SK-N-MC (cell line): Measurements from ENCODE around the gene CRB3.

Experiments used
- EZH2 ChIP-seq: fragments of 200-600 bp; sonication (generic); IDR thresholded peaks from one replicate; pipeline ENCODE4 v1.6.1; 2017; ENCODE audit warnings: antibody characterized with exemption
- FOXP2 ChIP-seq: optimal IDR thresholded peaks from 2 replicates; pipeline ENCODE3; 2011; ENCODE audit warnings: mild to moderate bottlenecking, moderate library complexity; ENCODE audit not compliant: insufficient read depth; ENCODE audit errors: extremely low read length, control extremely low read depth
- POLR2AphosphoS5 ChIP-seq: IDR thresholded peaks from 2 replicates; pipeline ENCODE4 v1.6.1; 2012; ENCODE audit warnings: mild to moderate bottlenecking, low read depth, low read length, borderline replicate concordance

GRCh38 chr19:6472713-6473112, 8.6 kb downstream of the CRB3 start:
- TF ChIP-seq EZH2 (no peak), POLR2AphosphoS5 (no peak), FOXP2 (no peak)
